Measurements from ENCODE around the gene RPL21.

RPL21 gene

GRCh38 chr13:27242702-27243101 lies 8.7 kb upstream of the RPL21 start:
- ATAC-seq (ENCODE audit: low read depth) (no peak), DNase-seq (ENCODE audit: low spot score) (no peak)
- Histone ChIP-seq H3K27me3 (ENCODE audit: insufficient read depth, poor library complexity, severe bottlenecking) (no peaks in the 10 kb centered on the region), H3K4me1 (ENCODE audit: insufficient read depth, poor library complexity, severe bottlenecking) (no peaks in the 10 kb centered on the region), H3K27ac (ENCODE audit: poor library complexity, severe bottlenecking) (no peak overlapping the region), H3K9me3 (ENCODE audit: severe bottlenecking) (no peaks in the 10 kb centered on the region), H3K36me3 (ENCODE audit: low read depth) (no peaks in the 10 kb centered on the region), H3K4me3 (ENCODE audit: severe bottlenecking) (no peak overlapping the region)
- no peak for TF ChIP-seq CTCF (IDR thresholded peaks at IDR 0.05; ENCODE audit: poor library complexity, severe bottlenecking)

GRCh38 chr13:27245610-27246009 lies 5.7 kb upstream of the RPL21 start:
- Histone ChIP-seq H3K36me3 (ENCODE audit: low read depth) (no peaks in the 10 kb centered on the region), H3K27me3 (ENCODE audit: insufficient read depth, poor library complexity, severe bottlenecking) (no peaks in the 10 kb centered on the region), H3K4me3 (ENCODE audit: severe bottlenecking) (no peak overlapping the region), H3K9me3 (ENCODE audit: severe bottlenecking) (no peaks in the 10 kb centered on the region), H3K4me1 (ENCODE audit: insufficient read depth, poor library complexity, severe bottlenecking) (no peaks in the 10 kb centered on the region), H3K27ac (ENCODE audit: poor library complexity, severe bottlenecking) (no peak overlapping the region)
- TF ChIP-seq CTCF (IDR thresholded peaks at IDR 0.05; ENCODE audit: poor library complexity, severe bottlenecking) = no peak
- DNase-seq (ENCODE audit: low spot score) (no peak), ATAC-seq (ENCODE audit: low read depth) (no peak)

GRCh38 chr13:27250833-27251165 lies 559 bp upstream of the RPL21 start:
- ATAC-seq (ENCODE audit: low read depth) (no peak), DNase-seq (ENCODE audit: low spot score) (no peak)
- H3K27ac ChIP-seq (ENCODE audit: poor library complexity, severe bottlenecking) = peak overlapping the region; percentile 80
- H3K36me3 ChIP-seq (ENCODE audit: low read depth) = peaks cover 44% of the 10 kb centered on the region
- H3K27me3 ChIP-seq (ENCODE audit: insufficient read depth, poor library complexity, severe bottlenecking) = no peaks in the 10 kb centered on the region
- H3K4me3 ChIP-seq (ENCODE audit: severe bottlenecking) = peak overlapping the region; percentile 93
- H3K4me1 ChIP-seq (ENCODE audit: insufficient read depth, poor library complexity, severe bottlenecking) = peaks cover 6% of the 10 kb centered on the region
- TF ChIP-seq CTCF (IDR thresholded peaks at IDR 0.05; ENCODE audit: poor library complexity, severe bottlenecking) = no peak
- no peaks in the 10 kb centered on the region for H3K9me3 ChIP-seq (ENCODE audit: severe bottlenecking)

GRCh38 chr13:27252467-27252866 lies 1.1 kb downstream of the RPL21 start:
- no peak for ATAC-seq (ENCODE audit: low read depth)
- Histone ChIP-seq H3K4me1 (ENCODE audit: insufficient read depth, poor library complexity, severe bottlenecking) (peaks cover 6% of the 10 kb centered on the region), H3K27ac (ENCODE audit: poor library complexity, severe bottlenecking) (peak overlapping the region; percentile 80), H3K36me3 (ENCODE audit: low read depth) (peaks cover 60% of the 10 kb centered on the region), H3K4me3 (ENCODE audit: severe bottlenecking) (peak overlapping the region; percentile 93), H3K27me3 (ENCODE audit: insufficient read depth, poor library complexity, severe bottlenecking) (no peaks in the 10 kb centered on the region), H3K9me3 (ENCODE audit: severe bottlenecking) (no peaks in the 10 kb centered on the region)
- no peak for DNase-seq (ENCODE audit: low spot score)
- no peak for TF ChIP-seq CTCF (IDR thresholded peaks at IDR 0.05; ENCODE audit: poor library complexity, severe bottlenecking)

- H3K4me3 ChIP-seq (ENCODE audit: severe bottlenecking) = no peak overlapping the region
- no peaks in the 10 kb centered on the region for H3K27me3 ChIP-seq (ENCODE audit: insufficient read depth, poor library complexity, severe bottlenecking)
- no peaks in the 10 kb centered on the region for H3K9me3 ChIP-seq (ENCODE audit: severe bottlenecking)
- no peak overlapping the region for H3K27ac ChIP-seq (ENCODE audit: poor library complexity, severe bottlenecking)
- ATAC-seq (ENCODE audit: low read depth) = 0 out of 3 replicates have a peak, but pooled peaks have one; percentile 4
- peaks cover 10% of the 10 kb centered on the region for H3K4me1 ChIP-seq (ENCODE audit: insufficient read depth, poor library complexity, severe bottlenecking)
- H3K36me3 ChIP-seq (ENCODE audit: low read depth) = peaks cover 82% of the 10 kb centered on the region
- DNase-seq (ENCODE audit: low spot score) = no peak
- TF ChIP-seq CTCF (IDR thresholded peaks at IDR 0.05; ENCODE audit: poor library complexity, severe bottlenecking) = no peak
Measured at GRCh38 chr13:27257233-27257568, 5.8 kb downstream of the RPL21 start.
